NCI-H1105 (cell line): Measurements from ENCODE around the gene RRAGB.
"Not testable (repeated sequence)": the region's sequence is repeated elsewhere in the genome, so short reads cannot be mapped to it uniquely, and the experiment has no call there.

Experiments
- DNase-seq: peaks from one replicate; lab custom pipeline; 2025; lab: John Stamatoyannopoulos, UW

Gene RRAGB, protein sequence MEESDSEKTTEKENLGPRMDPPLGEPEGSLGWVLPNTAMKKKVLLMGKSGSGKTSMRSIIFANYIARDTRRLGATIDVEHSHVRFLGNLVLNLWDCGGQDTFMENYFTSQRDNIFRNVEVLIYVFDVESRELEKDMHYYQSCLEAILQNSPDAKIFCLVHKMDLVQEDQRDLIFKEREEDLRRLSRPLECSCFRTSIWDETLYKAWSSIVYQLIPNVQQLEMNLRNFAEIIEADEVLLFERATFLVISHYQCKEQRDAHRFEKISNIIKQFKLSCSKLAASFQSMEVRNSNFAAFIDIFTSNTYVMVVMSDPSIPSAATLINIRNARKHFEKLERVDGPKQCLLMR

DNA sequence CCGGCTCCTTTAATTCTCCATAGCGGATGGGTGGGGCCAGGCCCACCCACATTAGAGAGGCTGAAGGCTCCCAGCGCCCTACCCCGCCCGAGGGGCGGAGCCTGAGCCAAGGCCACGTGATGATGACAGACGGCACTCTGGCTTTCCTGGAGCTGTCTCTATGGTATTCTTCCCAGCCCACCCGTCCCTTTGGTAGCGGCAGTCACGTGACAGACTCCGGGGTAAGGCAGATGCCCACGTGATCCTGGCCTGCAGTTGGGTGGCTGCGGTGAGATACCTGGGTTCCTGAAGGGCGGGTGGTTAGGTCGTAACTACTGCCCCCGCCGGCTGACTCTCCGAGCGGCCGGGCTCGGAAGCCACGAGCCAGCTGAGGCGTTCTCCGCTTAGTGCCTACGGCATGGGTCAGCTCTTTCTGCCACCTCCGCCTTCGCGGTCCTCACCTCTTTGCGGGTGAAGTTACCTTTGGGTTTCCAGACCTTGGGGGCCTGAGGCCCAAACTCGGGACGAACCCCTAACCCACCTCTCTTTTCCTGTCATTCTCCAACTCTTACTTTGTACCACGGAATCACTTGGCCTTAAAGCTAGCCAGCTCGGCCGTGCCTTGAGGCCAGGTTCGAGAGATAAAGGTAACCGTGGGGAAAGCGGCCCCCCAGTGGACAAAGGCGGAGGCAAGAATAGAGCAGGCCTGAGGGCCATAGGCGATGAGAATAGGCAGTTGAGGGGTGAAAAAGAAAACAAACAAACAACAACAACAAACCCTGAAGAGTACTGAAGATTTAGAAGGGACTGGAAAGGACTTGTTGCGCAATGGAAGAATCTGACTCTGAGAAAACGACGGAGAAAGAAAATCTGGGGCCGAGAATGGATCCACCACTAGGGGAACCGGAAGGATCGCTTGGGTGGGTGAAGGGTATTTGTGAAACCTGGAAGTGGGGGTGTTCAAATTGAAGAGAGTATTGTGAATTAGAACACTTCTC, at the start of gene RRAGB:
RRAGB (plus strand) TSS at position 229 of the 977 bp plus-strand sequence; CDS start at position 808, 579 bp downstream.
- DNase-seq, result peak; percentile 94

GRCh38 chrX:55668084-55668483, 49.5 kb upstream of the RRAGB start:
- DNase-seq, result no peak

- not testable (repeated sequence) for DNase-seq
Measured at GRCh38 chrX:55688579-55688978, 29.0 kb upstream of the RRAGB start.

DNA sequence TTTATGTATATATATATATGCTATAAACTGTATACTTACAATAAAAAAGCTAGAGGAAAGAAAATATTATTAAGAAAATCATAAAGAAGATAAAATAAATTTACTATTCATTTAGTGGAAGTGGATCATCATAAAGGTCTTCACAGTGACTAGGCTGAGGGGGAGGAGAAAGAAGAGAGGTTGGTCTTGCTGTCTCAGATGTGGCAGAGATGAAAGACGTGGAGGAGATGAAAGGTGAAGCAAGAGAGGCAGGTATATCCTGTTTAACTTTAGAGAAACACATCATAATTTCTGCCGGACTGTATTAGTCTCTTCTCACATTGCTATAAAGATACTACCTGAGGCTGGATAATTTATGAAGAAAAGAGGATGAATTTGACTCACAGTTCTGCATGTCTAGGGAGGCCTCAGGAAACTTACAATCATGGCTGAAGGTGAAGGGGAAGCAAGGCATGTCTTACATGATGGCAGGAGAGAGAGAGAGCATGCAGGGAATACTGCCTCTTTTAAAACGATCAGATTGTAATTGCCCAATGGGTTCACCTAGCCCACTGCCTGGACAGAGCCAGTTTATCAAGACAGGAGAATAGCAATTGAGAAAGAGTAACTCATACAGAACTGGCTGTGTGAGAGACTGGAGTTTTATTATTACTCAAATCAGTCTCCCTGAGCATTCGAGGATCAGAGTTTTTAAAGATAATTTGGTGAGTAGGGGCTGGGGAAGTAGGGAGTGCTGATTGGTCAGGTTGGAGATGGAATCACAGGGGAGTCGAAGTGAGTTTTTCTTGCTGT, 22.1 kb upstream of the RRAGB start:
- DNase-seq, result no peak

GRCh38 chrX:55697381-55697780, 20.2 kb upstream of the RRAGB start:
- no peak for DNase-seq

GRCh38 chrX:55702671-55703070, 14.9 kb upstream of the RRAGB start:
- DNase-seq, result no peak

DNA sequence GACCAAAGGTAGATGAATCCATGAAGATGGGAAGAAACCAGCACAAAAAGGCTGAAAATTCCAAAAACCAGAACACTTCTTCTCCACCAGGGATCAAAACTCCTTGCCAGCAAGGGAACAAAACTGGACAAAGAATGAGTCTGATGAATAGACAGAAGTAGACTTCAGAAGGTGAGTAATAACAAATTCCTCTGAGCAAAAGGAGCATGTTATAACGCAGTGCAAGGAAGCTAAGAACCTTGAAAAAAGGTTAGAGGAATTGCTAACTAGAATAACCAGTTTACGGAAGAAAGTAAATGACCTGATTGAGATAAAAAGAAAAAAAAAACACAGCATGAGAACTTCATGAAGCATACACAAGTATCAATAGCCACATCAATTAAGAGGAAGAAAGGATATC, 14.1 kb upstream of the RRAGB start:
- DNase-seq, result not testable (repeated sequence)

DNA sequence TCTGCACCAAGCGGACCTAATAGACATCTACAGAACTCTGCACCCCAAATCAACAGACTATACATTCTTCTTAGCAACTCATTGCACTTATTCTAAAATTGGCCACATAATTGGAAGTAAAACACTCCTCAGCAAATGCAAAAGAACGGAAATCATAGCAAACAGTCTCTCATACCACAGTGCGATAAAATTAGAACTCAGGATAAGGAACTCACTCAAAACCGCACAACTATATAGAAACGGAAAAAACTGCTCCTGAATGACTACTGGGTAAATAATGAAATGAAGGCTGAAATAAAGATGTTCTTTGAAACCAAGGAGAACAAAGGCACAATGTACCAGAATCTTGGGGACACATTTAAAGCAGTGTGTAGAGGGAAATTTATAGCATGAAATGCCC, 12.5 kb upstream of the RRAGB start:
- not testable (repeated sequence) for DNase-seq

DNA sequence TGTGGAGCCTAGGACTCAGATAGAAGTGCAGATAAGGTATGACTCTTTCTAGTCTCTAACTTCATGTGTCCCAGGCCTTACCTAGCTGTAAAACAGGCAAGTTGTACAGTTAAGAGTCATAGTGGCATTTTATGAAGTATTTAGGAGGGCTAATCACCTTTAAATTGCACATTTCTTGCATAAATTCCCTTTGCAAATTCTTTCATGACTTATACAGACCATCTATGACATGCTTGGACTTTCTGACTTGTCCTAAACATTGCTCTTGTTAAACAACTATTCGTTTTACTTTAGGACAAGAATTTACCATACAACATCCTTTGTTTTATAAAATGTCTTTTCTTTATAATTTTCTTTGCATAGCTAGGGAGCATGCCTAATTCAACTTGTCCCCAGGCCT, 7.8 kb upstream of the RRAGB start:
- no peak for DNase-seq

GRCh38 chrX:55710701-55711100, 6.8 kb upstream of the RRAGB start:
- DNase-seq, result no peak

GRCh38 chrX:55713631-55714030, 3.9 kb upstream of the RRAGB start:
- no peak for DNase-seq

DNA sequence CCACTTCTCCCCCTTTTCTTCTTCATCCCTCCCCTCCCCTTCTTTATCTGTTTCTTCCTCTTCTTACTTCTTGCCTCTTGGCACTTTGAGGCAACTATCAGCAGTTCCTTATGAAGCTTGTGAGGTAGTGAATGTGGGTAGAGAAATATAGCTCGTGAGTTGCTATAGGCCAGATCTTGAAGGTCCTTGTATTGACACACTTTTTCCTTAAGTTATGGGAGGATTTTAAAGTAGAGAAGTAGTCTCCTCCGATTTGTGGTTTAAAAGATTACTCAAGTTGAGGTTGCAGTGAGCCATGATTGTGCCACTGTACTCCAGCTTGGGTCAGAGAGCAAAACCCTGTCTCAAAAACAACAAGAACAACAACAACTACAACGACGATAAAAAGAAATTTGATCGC, 3.4 kb upstream of the RRAGB start:
- no peak for DNase-seq

DNA sequence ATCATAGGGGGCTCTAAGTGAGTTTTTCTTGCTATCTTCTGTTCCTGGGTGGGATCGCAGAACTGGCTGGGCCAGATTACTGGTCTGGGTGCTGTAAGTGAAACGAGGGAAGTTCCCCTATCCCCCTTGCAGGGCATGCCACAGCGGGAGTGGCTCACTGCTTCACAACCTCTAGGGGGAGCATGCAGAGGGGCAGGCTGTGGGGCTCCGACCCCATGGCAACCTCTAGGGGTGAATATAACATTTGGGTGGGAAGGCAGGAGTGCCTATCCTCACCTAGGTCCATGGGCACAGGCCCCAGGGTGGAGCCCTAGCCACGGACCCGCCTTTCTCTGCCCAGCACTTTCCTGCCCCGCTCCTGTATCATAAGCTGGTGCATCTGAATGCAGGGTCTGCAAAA, 1.7 kb upstream of the RRAGB start:
- no peak for DNase-seq

GRCh38 chrX:55716937-55717336, 612 bp upstream of the RRAGB start:
- no peak for DNase-seq

DNA sequence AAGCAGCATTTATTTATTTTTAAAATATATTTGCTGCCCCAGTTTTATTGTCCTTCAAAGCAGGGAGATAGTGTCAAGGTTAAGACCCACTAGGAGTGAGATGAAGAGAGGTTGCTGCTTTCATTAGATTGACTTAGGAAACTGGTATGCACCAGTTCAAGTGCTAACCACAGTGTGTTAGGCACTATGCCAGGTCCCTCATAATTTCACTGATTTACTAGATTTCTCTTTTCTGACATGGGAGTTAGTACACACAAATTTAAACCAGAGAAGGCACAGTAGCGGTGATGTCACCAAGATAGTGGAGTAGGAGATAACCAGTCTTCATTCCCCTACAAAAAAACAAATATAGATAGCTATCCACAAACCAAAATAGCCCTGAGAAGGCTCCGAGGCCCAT, 14.3 kb downstream of the RRAGB start:
- DNase-seq, result no peak

- DNase-seq, result no peak
Measured at GRCh38 chrX:55738969-55739368, 21.4 kb downstream of the RRAGB start.

DNA sequence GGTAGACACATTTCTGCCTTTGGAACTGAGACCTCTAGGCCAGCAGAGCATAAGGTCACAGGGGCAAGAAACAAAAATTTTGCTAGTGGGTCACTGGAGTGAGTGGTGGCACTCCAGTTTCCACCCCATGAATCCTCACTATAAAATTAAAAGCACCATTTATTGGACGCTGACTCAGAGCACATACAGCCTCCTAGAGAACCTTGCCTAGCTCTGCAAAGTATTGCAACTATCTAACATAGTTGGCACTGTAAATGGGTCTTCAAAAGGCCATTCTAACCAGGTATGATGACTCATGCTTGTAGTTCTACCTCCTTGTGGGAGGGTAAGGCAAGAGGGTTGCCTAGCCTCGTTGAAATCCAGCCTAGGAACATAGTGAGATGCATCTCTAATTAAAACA, 25.1 kb downstream of the RRAGB start:
- no peak for DNase-seq

DNA sequence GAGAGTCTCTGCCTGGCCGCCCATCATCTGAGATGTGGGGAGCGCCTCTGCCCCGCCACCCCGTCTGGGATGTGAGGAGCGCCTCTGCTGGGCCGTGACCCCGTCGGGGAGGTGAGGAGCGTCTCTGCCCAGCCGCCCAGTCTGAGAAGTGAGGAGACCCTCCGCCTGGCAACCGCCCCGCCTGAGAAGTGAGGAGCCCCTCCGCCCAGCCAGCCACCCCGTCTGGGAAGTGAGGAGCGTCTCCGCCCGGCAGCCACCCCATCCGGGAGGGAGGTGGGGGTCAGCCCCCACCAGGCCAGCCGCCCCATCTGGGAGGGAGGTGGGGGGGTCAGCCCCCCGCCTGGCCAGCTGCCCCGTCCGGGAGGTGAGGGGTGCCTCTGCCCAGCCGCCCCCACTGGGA, 30.9 kb downstream of the RRAGB start:
- not testable (repeated sequence) for DNase-seq

DNA sequence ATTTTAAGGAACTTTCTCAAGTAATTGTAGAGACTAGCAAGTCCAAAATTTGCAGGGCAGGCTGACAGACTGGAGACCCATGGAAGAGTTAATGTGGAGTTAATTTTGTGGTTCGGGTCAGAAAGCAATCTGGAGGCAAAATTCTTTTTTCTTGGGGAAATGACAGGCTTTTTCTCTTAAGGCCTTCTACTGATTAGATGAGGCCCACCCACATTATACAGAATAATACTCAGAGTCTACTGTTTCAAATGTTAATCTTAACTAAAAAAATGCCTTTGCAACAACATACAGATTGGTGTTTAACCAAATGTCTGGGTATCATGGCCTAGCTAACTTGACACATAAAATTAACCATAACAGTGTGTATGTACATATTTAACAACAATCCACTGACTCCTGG, 32.7 kb downstream of the RRAGB start:
- DNase-seq, result no peak

GRCh38 chrX:55754861-55755294, 37.3 kb downstream of the RRAGB start:
- no peak for DNase-seq

- no peak for DNase-seq
Measured at GRCh38 chrX:55758033-55758432, 40.5 kb downstream of the RRAGB start.

DNA sequence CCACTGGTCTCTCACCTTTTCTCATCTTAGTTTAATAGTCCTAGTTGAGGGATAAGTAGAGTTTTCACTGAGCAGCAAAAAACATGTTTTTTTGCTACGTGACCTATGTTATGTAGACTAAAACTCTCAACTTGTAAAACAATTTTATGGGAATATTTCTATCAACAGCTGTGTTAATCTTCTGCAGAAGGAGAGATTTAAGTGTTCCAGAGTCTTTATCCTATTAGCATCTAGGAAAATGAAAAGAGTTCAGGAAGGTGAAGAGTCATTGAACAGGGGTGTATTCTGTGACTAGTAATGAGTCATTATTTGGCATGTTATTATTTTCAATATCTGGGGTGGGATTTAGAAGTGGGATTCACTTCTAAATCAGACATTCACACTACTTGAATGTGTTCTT, 41.9 kb downstream of the RRAGB start:
- DNase-seq, result no peak
